Testis (tissue), 3 donors: ENCODE data around the gene SMAD1. TPM values are rescaled to one million over a fixed set of nuclear protein-coding genes. Genes with fewer than 3 reads are reported as not detected.

Experiments
- DNase-seq: peaks from one replicate; pipeline ENCODE4 v3.0.0-alpha.2; 2019
- H3K27ac ChIP-seq, 2 donors: fragments of 200-600 bp; sonication (generic); one replicate each; pipeline ENCODE4 v1.5.1; 2019
- H3K27me3 ChIP-seq: fragments of 200-600 bp; sonication (generic); one replicate; pipeline ENCODE4 v1.5.1; 2019
- H3K36me3 ChIP-seq: fragments of 200-600 bp; sonication (generic); one replicate; pipeline ENCODE4 v1.5.1; 2017; ENCODE audit warnings: low read depth; ENCODE audit errors: missing control alignments
- H3K4me1 ChIP-seq: fragments of 200-600 bp; sonication (generic); one replicate; pipeline ENCODE4 v1.5.1; 2019
- H3K4me3 ChIP-seq, 2 donors: fragments of 200-600 bp; sonication (generic); one replicate each; pipeline ENCODE4 v1.5.1; 2017 to 2019
- H3K9me3 ChIP-seq: fragments of 200-600 bp; sonication (generic); one replicate; pipeline ENCODE4 v1.5.1; 2017
- POLR2A ChIP-seq: fragments of 450-650 bp; IDR thresholded peaks from one replicate; pipeline ENCODE4 v1.6.1; 2017; ENCODE audit warnings: antibody characterized with exemption, mild to moderate bottlenecking, moderate library complexity
- WGBS, 2 donors: methylation state at CpG; one replicate each; pipeline ENCODE4 v1.1.5; 2018; 5-methylcytosine and 5-hydroxymethylcytosine counted together
- intact Hi-C: fragments of 100-400 bp; cut with DNase I; formaldehyde crosslinking; loops from one replicate; pipeline ENCODE4 v1.15.1; 2023; ENCODE audit warnings: low total_unique reads
- polyA plus RNA-seq: library from polyadenylated mRNA; stranded (reverse); fragments of 350-450 nt; fragmentation: Illumina TruSeq; extraction: RNeasy Lipid Tissue Mini Kit (QIAGEN cat#74804); gene quantifications from one replicate; pipeline ENCODE4 v1.2.3, GENCODE V29; 2014; ENCODE audit warnings: low read depth, low replicate concordance; ENCODE audit not compliant: insufficient read depth
- total RNA-seq, 2 donors: library from RNA; depleted of rRNA; stranded (reverse); fragments of >200 nt; gene quantifications; one replicate each; pipeline ENCODE4 v1.2.3, GENCODE V29; 2016
- TF ChIP-seq, protein P1 (sequence below), 3 experiments: fragments of 450-650 bp in 2 of 3; fragments of 200-600 bp in 1 of 3; sonication (generic) in 1 of 3; IDR thresholded peaks; one replicate each; pipeline ENCODE4 v1.5.1; 2016 to 2019; ENCODE audit warnings: antibody characterized with exemption in 3 of 3, mild to moderate bottlenecking in 2 of 3, moderate library complexity in 1 of 3

SMAD1 gene
- total and polyA plus RNA-seq, 3 donors from 2014 or later = 29.6 to 37.6 (median 30.1) TPM

- Histone ChIP-seq H3K9me3 (no peaks in the 10 kb centered on the region), H3K27ac (no peak overlapping the region), H3K27me3 (no peaks in the 10 kb centered on the region), H3K4me1 (no peaks in the 10 kb centered on the region), H3K36me3 (no peaks in the 10 kb centered on the region), H3K4me3 (no peak overlapping the region)
- 86 to 88% methylated on average over 3 of the region's 3 CpGs for WGBS, 2 donors
- TF ChIP-seq POLR2A = no peak
- TF ChIP-seq, protein P1, sequence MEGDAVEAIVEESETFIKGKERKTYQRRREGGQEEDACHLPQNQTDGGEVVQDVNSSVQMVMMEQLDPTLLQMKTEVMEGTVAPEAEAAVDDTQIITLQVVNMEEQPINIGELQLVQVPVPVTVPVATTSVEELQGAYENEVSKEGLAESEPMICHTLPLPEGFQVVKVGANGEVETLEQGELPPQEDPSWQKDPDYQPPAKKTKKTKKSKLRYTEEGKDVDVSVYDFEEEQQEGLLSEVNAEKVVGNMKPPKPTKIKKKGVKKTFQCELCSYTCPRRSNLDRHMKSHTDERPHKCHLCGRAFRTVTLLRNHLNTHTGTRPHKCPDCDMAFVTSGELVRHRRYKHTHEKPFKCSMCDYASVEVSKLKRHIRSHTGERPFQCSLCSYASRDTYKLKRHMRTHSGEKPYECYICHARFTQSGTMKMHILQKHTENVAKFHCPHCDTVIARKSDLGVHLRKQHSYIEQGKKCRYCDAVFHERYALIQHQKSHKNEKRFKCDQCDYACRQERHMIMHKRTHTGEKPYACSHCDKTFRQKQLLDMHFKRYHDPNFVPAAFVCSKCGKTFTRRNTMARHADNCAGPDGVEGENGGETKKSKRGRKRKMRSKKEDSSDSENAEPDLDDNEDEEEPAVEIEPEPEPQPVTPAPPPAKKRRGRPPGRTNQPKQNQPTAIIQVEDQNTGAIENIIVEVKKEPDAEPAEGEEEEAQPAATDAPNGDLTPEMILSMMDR (IDR thresholded peaks at IDR 0.05) = no peak
- intact Hi-C loops = no loop called here
- no peak for DNase-seq
These were observed 108.5 kb downstream of the SMAD1 start for GRCh38 chr4:145589916-145590702.

DNA sequence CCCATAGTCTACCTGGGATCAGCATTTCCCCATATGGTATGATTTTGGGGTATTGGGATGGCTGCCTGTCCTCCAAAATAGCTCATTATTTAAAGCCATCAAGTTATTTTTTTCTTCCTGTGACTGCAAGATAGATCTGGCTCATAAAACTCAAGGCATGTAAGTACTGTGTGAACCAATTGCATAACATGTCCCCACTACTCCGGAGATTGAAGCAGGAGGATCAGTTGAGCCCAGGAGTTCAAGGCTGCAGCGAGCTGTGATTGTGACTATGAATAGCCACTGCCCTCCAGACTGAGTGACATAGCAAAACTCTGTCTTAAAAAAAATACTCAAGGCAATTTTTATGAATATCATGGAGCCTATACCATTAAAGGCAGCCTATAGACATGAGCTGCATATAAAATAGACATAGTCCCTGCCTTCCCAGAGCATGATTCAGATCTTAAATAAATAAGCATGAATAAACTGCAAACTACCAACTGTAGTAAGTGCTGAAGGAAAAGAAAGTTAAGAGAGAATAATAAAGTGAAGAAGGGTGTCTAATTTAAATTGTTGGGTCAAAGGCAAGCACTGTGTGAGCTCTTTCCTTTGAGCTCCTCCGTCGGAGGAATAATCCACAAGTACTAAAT, 120.6 kb downstream of the SMAD1 start:
- H3K27me3 ChIP-seq = no peaks in the 10 kb centered on the region
- no peak for DNase-seq
- intact Hi-C loops = no loop called here
- H3K4me1 ChIP-seq = no peaks in the 10 kb centered on the region
- H3K4me3 ChIP-seq = no peak overlapping the region
- no peak for TF ChIP-seq POLR2A
- TF ChIP-seq, protein P1 (IDR thresholded peaks at IDR 0.05) = no peak
- WGBS, 2 donors = 72 to 77% methylated on average over 4 of the region's 4 CpGs
- no peaks in the 10 kb centered on the region for H3K36me3 ChIP-seq
- no peak overlapping the region for H3K27ac ChIP-seq
- H3K9me3 ChIP-seq = no peaks in the 10 kb centered on the region

DNA sequence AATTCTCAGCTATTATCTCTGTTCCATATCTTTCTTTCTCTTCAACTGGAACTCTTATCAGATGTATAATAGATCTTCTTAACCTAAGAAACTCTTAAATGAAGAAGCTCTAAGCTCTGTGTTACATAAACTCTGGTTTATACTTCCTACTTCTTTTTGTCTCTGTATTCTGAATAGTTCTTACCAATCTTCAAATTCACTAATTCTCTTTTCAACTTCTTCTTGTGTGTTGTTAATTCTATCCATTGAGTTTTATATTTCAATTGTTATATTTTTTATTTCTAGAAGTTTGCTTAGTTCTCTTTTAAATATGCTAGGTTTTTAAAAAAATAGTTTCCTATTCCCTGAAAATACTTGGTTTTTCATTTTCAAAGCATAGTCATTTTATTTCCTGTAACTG, 124.3 kb downstream of the SMAD1 start:
- no peak for DNase-seq
- Histone ChIP-seq H3K27ac (no peak overlapping the region), H3K4me1 (no peaks in the 10 kb centered on the region), H3K4me3 (no peak overlapping the region), H3K27me3 (no peaks in the 10 kb centered on the region), H3K9me3 (no peaks in the 10 kb centered on the region), H3K36me3 (no peaks in the 10 kb centered on the region)
- intact Hi-C loops = no loop called here
- TF ChIP-seq, protein P1 (IDR thresholded peaks at IDR 0.05) = no peak
- TF ChIP-seq POLR2A = no peak

Other genes starting within 250 kb of the SMAD1 start
- 1 to 10 TPM; 7.9 to 9.8 TPM for gene MMAA, start 137.5 kb downstream of the SMAD1 start, total RNA-seq
- 16.1 TPM for gene MMAA, start 137.5 kb downstream of the SMAD1 start, polyA plus RNA-seq
- 1 to 10 TPM in 1 of 2 donors, under 1 TPM in 1; 0.87 to 1.3 TPM for gene C4orf51, start 198.3 kb downstream of the SMAD1 start, total RNA-seq
- 10.6 TPM for gene C4orf51, start 198.3 kb downstream of the SMAD1 start, polyA plus RNA-seq